ENCODE data around the gene ADAMTSL1. TPM values are rescaled to one million over a fixed set of nuclear protein-coding genes. Genes with fewer than 3 reads are reported as not detected.

ADAMTSL1 gene
- total and polyA plus RNA-seq, 2 donors (not counting 3 experiments of a cell fraction or from before 2014, with no cell fraction given) = 15.0 to 18.4 TPM

- no peak for DNase-seq (ENCODE audit: low read depth, low spot score)
- Histone ChIP-seq H3K4me2 (ENCODE audit: insufficient read depth, low read length) (no peak overlapping the region), H3K27me3 (ENCODE audit: control insufficient read depth in 2 of 2, insufficient read depth in 2 of 2, low read length in 2 of 2) (no peaks in the 10 kb centered on the region), H3K9ac (replicated peaks; ENCODE audit: extremely low read depth, insufficient read depth, low read length) (no peak overlapping the region), H4K20me1 (replicated peaks; ENCODE audit: control insufficient read depth, extremely low read depth, insufficient read depth, low read length) (no peaks in the 10 kb centered on the region), H3K9me1 (replicated peaks; ENCODE audit: control insufficient read depth, extremely low read depth, insufficient read depth, low read length) (no peaks in the 10 kb centered on the region), H3K4me1 (ENCODE audit: control insufficient read depth, extremely low read depth, insufficient read depth, low read length) (no peaks in the 10 kb centered on the region), H3K79me2 (ENCODE audit: control insufficient read depth, insufficient read depth, low read length) (no peaks in the 10 kb centered on the region), H3K36me3 (ENCODE audit: control insufficient read depth in 2 of 2, extremely low read depth in 1 of 2, insufficient read depth in 2 of 2, low read length in 2 of 2) (no peaks in the 10 kb centered on the region), H3K4me3 (replicated peaks in 1 of 3; ENCODE audit: insufficient read depth in 1 of 3, low read depth in 1 of 3, low read length in 3 of 3) (no peak overlapping the region), H3K9me3 (replicated peaks; ENCODE audit: control insufficient read depth, insufficient read depth, low read length) (no peaks in the 10 kb centered on the region), H3K27ac (ENCODE audit: insufficient read depth, low read depth, low read length) (no peak overlapping the region), H2AFZ (ENCODE audit: low read depth, low read length) (no peak overlapping the region)
- BruUV-seq (replicated peaks) = no TSS peak
- intact Hi-C loops (cut with micrococcal nuclease) = no loop called here
- dilution Hi-C loops (cut with MboI; ENCODE audit: extremely low pct_ligation_motif_present, low sequenced_read_pairs) = no loop called here
- ChIA-PET CTCF (no interaction called here), POLR2A (no interaction called here)
- TF ChIP-seq MYC (IDR thresholded peaks at IDR 0.05; ENCODE audit: low read depth, low read length) = no peak
- no peak for TF ChIP-seq GATA2 (IDR thresholded peaks at IDR 0.05; ENCODE audit: insufficient read depth, insufficient read length, low read depth, low read length)
- TF ChIP-seq POLR2A (IDR thresholded peaks at IDR 0.05; ENCODE audit: low read depth, low read length) = no peak
- TF ChIP-seq MAX (IDR thresholded peaks at IDR 0.05; ENCODE audit: insufficient read depth, insufficient read length) = no peak
- no peak for TF ChIP-seq EZH2 (IDR thresholded peaks at IDR 0.05; ENCODE audit: borderline replicate concordance, low read depth, low read length, severe bottlenecking)
- no peak for TF ChIP-seq JUN (IDR thresholded peaks at IDR 0.05; ENCODE audit: borderline replicate concordance, insufficient read depth, insufficient read length, low read depth)
- TF ChIP-seq POLR2AphosphoS5 (IDR thresholded peaks at IDR 0.05; ENCODE audit: insufficient read depth, low read depth, low read length) = no peak
- TF ChIP-seq CTCF (IDR thresholded peaks at IDR 0.05; ENCODE audit: extremely low read depth in 1 of 2, insufficient read depth in 1 of 2, low read depth in 1 of 2, low read length in 2 of 2) = no peak
- TF ChIP-seq FOS (IDR thresholded peaks at IDR 0.05; ENCODE audit: borderline replicate concordance, insufficient read depth, low read length) = no peak
- FAIRE-seq = no peak
Measured at GRCh38 chr9:18596920-18597319, 123.0 kb downstream of the ADAMTSL1 start.
